ENCODE results near the gene SRC. TPM values are rescaled to one million over a fixed set of nuclear protein-coding genes. Genes with fewer than 3 reads are reported as not detected.

SRC gene
- polyA plus RNA-seq, 1 of the 3 experiments (the other 2 are of a cell fraction), result 23.8 TPM

DNA sequence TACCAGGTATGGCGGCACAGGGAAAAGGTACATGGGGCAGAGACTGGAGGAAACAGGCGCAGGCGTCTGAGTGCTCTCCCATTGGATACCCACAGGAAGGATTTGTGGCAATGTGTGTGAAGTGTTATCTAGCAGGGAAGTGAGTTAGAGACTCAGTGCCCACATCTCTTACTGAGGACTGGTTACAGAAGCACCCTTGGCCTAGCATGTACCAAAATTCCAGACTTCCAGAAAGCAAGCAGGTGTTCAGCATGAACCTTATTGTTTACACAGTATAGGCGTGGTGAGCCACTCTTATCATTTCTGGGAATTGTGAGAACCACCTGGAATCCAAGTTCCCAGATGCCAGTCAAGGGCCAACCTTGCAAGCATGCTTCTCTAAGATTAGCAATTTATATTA is 42.3 kb upstream of the SRC start:
- peaks cover 0 to 15% of the 10 kb centered on the region in 2 experiments; a peak in 1 of 4 replicates for H3K4me1 ChIP-seq (ENCODE audit: control insufficient read depth in 1 of 2, insufficient read depth in 2 of 2, low read depth in 1 of 2, low read length in 1 of 2)
- H3K4me2 ChIP-seq, result no peak overlapping the region
- no peak for DNase-seq
- CTCF ChIA-PET, result interaction anchor here (1.6 to 3.2 kb wide), 2 partner anchors 9 to 81 kb away, joined by 3 to 8 read pairs; no protein-coding TSS in a partner anchor
- H4K20me1 ChIP-seq (ENCODE audit: insufficient read depth), result no peaks in the 10 kb centered on the region
- H3K4me3 ChIP-seq (ENCODE audit: low read depth in 2 of 2, low read length in 1 of 2), result no peak overlapping the region
- H3K9ac ChIP-seq, result no peak overlapping the region
- H3K9me3 ChIP-seq, result no peaks in the 10 kb centered on the region
- no peak for TF ChIP-seq RFX5 (IDR thresholded peaks at IDR 0.05; ENCODE audit: low read length)
- TF ChIP-seq TCF12 (IDR thresholded peaks at IDR 0.05), result no peak
- TF ChIP-seq RAD21 (IDR thresholded peaks at IDR 0.05; ENCODE audit: low read length), result no peak
- TF ChIP-seq, protein P1, sequence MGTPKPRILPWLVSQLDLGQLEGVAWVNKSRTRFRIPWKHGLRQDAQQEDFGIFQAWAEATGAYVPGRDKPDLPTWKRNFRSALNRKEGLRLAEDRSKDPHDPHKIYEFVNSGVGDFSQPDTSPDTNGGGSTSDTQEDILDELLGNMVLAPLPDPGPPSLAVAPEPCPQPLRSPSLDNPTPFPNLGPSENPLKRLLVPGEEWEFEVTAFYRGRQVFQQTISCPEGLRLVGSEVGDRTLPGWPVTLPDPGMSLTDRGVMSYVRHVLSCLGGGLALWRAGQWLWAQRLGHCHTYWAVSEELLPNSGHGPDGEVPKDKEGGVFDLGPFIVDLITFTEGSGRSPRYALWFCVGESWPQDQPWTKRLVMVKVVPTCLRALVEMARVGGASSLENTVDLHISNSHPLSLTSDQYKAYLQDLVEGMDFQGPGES (IDR thresholded peaks at IDR 0.05; ENCODE audit: low read depth, low read length), result no peak
- no peak for TF ChIP-seq YY1 (IDR thresholded peaks at IDR 0.05; ENCODE audit: low read depth)
- peaks cover 34 to 37% of the 10 kb centered on the region in 2 experiments for H3K36me3 ChIP-seq (replicated peaks in 1 of 2; ENCODE audit: control insufficient read depth in 1 of 2, insufficient read depth in 2 of 2, low read length in 1 of 2)
- POLR2A ChIA-PET, result interaction anchor here (0.6 kb wide), 1 partner anchor 25 kb away, joined by 3 read pairs; no protein-coding TSS in a partner anchor
- H3K27ac ChIP-seq (ENCODE audit: low read depth in 2 of 2, low read length in 1 of 2), result peak overlapping the region in 1 of 2 experiments; percentile 11; a peak in 1 of 4 replicates
- no peaks in the 10 kb centered on the region for H3K27me3 ChIP-seq (ENCODE audit: insufficient read depth)
- H3K9me2 ChIP-seq, result no peaks in the 10 kb centered on the region
- WGBS (ENCODE audit: low lambda C conversion rate), result 92% methylated on average over 4 of the region's 4 CpGs
- no peaks in the 10 kb centered on the region for H3F3A ChIP-seq (replicated peaks; ENCODE audit: insufficient read depth)
- H2AFZ ChIP-seq (ENCODE audit: low read depth), result no peak overlapping the region
- H3K79me2 ChIP-seq (ENCODE audit: insufficient read depth), result peaks cover 54% of the 10 kb centered on the region

DNA sequence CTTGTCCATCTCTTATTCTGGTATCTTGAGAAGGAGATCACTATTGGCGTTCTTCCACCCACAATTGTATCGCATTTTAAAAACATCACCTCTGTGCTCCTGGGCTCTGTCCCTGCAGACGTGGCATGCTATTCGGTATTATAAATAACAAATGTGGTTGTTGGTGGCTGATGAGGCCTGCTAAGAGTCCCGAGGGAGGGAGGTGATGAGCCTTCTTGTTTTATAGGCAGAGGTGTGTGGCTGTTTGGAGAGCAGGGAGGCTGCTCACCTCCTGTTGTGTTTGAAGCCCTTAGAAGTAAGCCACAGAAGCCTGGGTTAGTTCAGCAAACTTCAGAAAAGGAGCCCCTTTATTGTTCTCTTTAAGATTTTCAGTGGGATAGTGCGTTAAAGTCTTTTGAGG is 40.9 kb upstream of the SRC start:
- no peaks in the 10 kb centered on the region for H3F3A ChIP-seq (replicated peaks; ENCODE audit: insufficient read depth)
- peaks cover 40% of the 10 kb centered on the region for H3K79me2 ChIP-seq (ENCODE audit: insufficient read depth)
- H3K9ac ChIP-seq, result no peak overlapping the region
- H2AFZ ChIP-seq (ENCODE audit: low read depth), result no peak overlapping the region
- ChIA-PET POLR2A (interaction anchor here (0.6 kb wide), 1 partner anchor 106 kb away, joined by 3 read pairs; no protein-coding TSS in a partner anchor), CTCF (interaction anchor here (1.1 kb wide), 1 partner anchor 8 kb away, joined by 5 read pairs; no protein-coding TSS in a partner anchor)
- peaks cover 32 to 34% of the 10 kb centered on the region in 2 experiments for H3K36me3 ChIP-seq (replicated peaks in 1 of 2; ENCODE audit: control insufficient read depth in 1 of 2, insufficient read depth in 2 of 2, low read length in 1 of 2)
- no peak overlapping the region for H3K4me2 ChIP-seq
- H3K4me3 ChIP-seq (ENCODE audit: low read depth in 2 of 2, low read length in 1 of 2), result no peak overlapping the region
- H3K4me1 ChIP-seq (ENCODE audit: control insufficient read depth in 1 of 2, insufficient read depth in 2 of 2, low read depth in 1 of 2, low read length in 1 of 2), result peaks cover 0 to 17% of the 10 kb centered on the region in 2 experiments; a peak in 1 of 4 replicates
- no peaks in the 10 kb centered on the region for H3K27me3 ChIP-seq (ENCODE audit: insufficient read depth)
- no peak for DNase-seq
- H4K20me1 ChIP-seq (ENCODE audit: insufficient read depth), result no peaks in the 10 kb centered on the region
- no peaks in the 10 kb centered on the region for H3K9me2 ChIP-seq
- no peak overlapping the region; a peak in 1 of 4 replicates for H3K27ac ChIP-seq (ENCODE audit: low read depth in 2 of 2, low read length in 1 of 2)
- no peak for TF ChIP-seq GATA2 (CRISPR knock-in tag; IDR thresholded peaks at IDR 0.05)
- TF ChIP-seq ELF1 (IDR thresholded peaks at IDR 0.05), result no peak
- TF ChIP-seq, protein P2, sequence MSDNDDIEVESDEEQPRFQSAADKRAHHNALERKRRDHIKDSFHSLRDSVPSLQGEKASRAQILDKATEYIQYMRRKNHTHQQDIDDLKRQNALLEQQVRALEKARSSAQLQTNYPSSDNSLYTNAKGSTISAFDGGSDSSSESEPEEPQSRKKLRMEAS (IDR thresholded peaks at IDR 0.05; ENCODE audit: low read depth), result no peak
- TF ChIP-seq CHD2 (IDR thresholded peaks at IDR 0.05; ENCODE audit: low read length, partially characterized antibody), result no peak
- no peak for TF ChIP-seq MEF2A (IDR thresholded peaks at IDR 0.05; ENCODE audit: borderline replicate concordance, low read depth)
- TF ChIP-seq, protein P3, sequence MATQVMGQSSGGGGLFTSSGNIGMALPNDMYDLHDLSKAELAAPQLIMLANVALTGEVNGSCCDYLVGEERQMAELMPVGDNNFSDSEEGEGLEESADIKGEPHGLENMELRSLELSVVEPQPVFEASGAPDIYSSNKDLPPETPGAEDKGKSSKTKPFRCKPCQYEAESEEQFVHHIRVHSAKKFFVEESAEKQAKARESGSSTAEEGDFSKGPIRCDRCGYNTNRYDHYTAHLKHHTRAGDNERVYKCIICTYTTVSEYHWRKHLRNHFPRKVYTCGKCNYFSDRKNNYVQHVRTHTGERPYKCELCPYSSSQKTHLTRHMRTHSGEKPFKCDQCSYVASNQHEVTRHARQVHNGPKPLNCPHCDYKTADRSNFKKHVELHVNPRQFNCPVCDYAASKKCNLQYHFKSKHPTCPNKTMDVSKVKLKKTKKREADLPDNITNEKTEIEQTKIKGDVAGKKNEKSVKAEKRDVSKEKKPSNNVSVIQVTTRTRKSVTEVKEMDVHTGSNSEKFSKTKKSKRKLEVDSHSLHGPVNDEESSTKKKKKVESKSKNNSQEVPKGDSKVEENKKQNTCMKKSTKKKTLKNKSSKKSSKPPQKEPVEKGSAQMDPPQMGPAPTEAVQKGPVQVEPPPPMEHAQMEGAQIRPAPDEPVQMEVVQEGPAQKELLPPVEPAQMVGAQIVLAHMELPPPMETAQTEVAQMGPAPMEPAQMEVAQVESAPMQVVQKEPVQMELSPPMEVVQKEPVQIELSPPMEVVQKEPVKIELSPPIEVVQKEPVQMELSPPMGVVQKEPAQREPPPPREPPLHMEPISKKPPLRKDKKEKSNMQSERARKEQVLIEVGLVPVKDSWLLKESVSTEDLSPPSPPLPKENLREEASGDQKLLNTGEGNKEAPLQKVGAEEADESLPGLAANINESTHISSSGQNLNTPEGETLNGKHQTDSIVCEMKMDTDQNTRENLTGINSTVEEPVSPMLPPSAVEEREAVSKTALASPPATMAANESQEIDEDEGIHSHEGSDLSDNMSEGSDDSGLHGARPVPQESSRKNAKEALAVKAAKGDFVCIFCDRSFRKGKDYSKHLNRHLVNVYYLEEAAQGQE (IDR thresholded peaks at IDR 0.05; ENCODE audit: low read depth, low read length), result no peak
- no peak for TF ChIP-seq TEAD4 (IDR thresholded peaks at IDR 0.05; ENCODE audit: borderline replicate concordance, insufficient read depth)
- no peak for TF ChIP-seq GABPA (IDR thresholded peaks at IDR 0.05; ENCODE audit: low read depth)
- TF ChIP-seq, protein P4, sequence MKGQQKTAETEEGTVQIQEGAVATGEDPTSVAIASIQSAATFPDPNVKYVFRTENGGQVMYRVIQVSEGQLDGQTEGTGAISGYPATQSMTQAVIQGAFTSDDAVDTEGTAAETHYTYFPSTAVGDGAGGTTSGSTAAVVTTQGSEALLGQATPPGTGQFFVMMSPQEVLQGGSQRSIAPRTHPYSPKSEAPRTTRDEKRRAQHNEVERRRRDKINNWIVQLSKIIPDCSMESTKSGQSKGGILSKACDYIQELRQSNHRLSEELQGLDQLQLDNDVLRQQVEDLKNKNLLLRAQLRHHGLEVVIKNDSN (IDR thresholded peaks at IDR 0.05; ENCODE audit: borderline replicate concordance, low read depth), result no peak
- no peak for TF ChIP-seq TCF12 (IDR thresholded peaks at IDR 0.05)
- 93% methylated on average over 6 of the region's 6 CpGs for WGBS (ENCODE audit: low lambda C conversion rate)
- no peaks in the 10 kb centered on the region for H3K9me3 ChIP-seq

Data from SK-N-SH (cell line).